Adrenal gland (tissue), 5 donors: ENCODE measurements around the gene MADD.

Experiments
- CTCF ChIP-seq, 6 experiments: fragments of 450-650 bp in 4 of 6; fragments of 200-600 bp in 2 of 6; sonication (generic) in 1 of 6; IDR thresholded peaks; 1 replicate in 5 of 6; 2 replicates in 1 of 6; pipeline versions ENCODE4 v1.5.1 to v1.8.0; 2016 to 2021; ENCODE audit warnings: antibody characterized with exemption in 6 of 6, mild to moderate bottlenecking in 2 of 6, moderate library complexity in 1 of 6
- POLR2A ChIP-seq, 2 donors: fragments of 450-650 bp; IDR thresholded peaks; one replicate each; pipeline ENCODE4 v1.6.1; 2017; ENCODE audit warnings: antibody characterized with exemption in 2 of 2, mild to moderate bottlenecking in 2 of 2, moderate library complexity in 1 of 2
- donor health status: DM: no; HTN: no; CAD: no.

DNA sequence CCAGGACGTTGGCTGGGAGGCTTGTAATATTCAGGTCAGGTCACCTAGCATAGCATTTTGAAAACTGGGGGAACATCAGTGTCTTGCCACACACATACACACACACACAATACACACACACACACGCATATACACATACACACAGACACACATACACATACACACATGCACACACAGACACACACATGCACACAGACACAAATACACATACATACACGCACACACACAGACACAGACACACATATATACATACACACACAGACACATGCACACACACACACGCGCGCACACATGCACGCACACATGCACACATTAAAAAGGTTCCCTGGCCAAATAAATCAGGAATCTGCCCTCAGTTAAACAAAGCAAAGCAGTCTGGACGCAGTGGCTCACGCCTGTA is 70.1 kb downstream of the MADD start:
- no peak for TF ChIP-seq CTCF (IDR thresholded peaks at IDR 0.05)
- no peak for TF ChIP-seq POLR2A (IDR thresholded peaks at IDR 0.05)
